ENCODE data around the gene NKD1. TPM values are rescaled to one million over a fixed set of nuclear protein-coding genes. Genes with fewer than 3 reads are reported as not detected.

NKD1 gene
- total and polyA plus RNA-seq, 9 donors: 2.5 to 72.1 (median 12.7) TPM

DNA sequence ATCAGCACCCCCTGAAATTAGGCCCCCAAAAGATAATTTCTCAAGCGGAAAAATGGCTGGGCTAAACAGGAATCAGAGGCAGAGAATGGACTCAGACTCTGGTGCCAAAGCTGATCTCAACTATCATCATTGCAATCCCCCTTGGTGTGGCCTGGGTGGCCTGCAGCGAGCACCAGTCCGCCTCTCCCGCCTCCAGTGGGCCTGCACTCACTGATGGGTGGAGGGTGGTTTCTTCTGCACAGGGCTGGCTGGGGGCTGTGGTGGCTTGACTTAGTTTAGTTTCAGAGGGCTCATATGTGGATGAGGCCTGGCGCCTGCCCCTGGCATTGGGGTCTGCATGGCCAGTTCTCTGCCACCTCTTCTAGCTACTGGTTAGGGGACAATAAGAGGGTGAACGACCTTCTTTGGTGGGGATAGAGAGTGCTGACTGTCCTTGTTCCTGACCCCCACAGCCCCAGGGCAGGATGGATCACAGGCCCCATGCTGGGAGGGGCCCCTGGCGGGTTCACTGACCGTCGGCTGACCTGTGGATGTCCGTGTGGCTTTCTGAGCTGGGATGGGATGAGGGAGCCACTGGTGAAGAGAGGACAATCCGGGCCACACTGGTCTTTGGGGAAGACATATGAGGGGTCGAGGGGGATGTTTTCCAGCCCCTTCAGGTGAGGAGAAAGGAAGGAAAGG is 70.2 kb downstream of the NKD1 start:
- H3K27me3 ChIP-seq: no peaks in the 10 kb centered on the region
- H3K4me3 ChIP-seq: no peak overlapping the region
- H3K27ac ChIP-seq: no peak overlapping the region
- DNase-seq: no peak
- no peaks in the 10 kb centered on the region for H3K9me3 ChIP-seq
- intact Hi-C loops (cut with DNase I): no loop called here
- H3K36me3 ChIP-seq: no peaks in the 10 kb centered on the region
- WGBS, 3 donors: 91 to 93% (median 91%) methylated on average over 12 of the region's 12 CpGs
- TF ChIP-seq POLR2A (IDR thresholded peaks at IDR 0.05): no peak
- TF ChIP-seq, protein P1, sequence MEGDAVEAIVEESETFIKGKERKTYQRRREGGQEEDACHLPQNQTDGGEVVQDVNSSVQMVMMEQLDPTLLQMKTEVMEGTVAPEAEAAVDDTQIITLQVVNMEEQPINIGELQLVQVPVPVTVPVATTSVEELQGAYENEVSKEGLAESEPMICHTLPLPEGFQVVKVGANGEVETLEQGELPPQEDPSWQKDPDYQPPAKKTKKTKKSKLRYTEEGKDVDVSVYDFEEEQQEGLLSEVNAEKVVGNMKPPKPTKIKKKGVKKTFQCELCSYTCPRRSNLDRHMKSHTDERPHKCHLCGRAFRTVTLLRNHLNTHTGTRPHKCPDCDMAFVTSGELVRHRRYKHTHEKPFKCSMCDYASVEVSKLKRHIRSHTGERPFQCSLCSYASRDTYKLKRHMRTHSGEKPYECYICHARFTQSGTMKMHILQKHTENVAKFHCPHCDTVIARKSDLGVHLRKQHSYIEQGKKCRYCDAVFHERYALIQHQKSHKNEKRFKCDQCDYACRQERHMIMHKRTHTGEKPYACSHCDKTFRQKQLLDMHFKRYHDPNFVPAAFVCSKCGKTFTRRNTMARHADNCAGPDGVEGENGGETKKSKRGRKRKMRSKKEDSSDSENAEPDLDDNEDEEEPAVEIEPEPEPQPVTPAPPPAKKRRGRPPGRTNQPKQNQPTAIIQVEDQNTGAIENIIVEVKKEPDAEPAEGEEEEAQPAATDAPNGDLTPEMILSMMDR (IDR thresholded peaks at IDR 0.05): no peak
- TF ChIP-seq EP300 (IDR thresholded peaks at IDR 0.05): no peak
- peaks cover 18% of the 10 kb centered on the region for H3K4me1 ChIP-seq (ENCODE audit: insufficient read depth)

DNA sequence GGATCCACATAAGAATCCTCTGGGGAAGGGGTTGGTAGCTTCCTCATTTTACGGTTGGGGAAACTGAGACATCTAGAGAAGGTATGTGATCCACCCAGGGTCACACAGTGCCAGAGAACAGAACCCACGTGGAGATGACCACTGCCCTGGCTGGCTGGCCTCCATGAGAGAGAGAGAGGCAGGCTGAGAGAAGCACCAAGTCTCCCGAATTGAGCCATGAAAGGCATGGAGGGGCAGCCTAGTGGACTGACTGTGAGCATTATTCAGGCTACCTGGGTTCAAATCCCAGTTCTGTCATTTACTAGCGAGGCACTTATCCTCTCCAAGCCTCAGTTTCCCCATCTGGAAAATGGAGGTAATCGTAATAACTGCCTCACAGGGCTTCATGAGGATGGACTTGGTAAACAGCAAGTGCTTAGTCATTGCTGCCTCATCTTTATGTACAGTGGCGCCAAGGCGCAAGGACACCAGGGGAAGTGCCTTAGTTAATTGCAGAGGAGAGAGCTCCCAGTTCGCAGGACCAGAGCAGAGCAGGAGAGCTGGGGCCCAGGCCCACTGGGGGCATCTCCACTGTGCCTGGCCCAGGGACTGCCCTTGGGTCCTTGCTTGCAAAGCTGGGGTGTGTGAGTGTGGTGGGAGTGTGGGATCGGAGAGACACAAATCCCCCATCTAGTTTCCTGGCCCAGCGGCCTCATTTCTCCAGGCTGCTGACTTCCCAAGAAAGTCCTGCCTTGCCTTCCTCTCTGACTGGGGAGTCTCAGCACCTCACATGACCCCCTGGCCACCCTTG is 71.7 kb downstream of the NKD1 start:
- DNase-seq: no peak
- intact Hi-C loops (cut with DNase I): no loop called here
- H3K27me3 ChIP-seq: no peaks in the 10 kb centered on the region
- TF ChIP-seq POLR2A (IDR thresholded peaks at IDR 0.05) (no peak), EP300 (IDR thresholded peaks at IDR 0.05) (no peak)
- TF ChIP-seq, protein P1 (IDR thresholded peaks at IDR 0.05): no peak
- H3K27ac ChIP-seq: no peak overlapping the region
- peaks cover 13% of the 10 kb centered on the region for H3K4me1 ChIP-seq (ENCODE audit: insufficient read depth)
- no peak overlapping the region for H3K4me3 ChIP-seq
- no peaks in the 10 kb centered on the region for H3K9me3 ChIP-seq
- no peaks in the 10 kb centered on the region for H3K36me3 ChIP-seq
- 89 to 97% (median 95%) methylated on average over 10 of the region's 10 CpGs for WGBS, 3 donors

GRCh38 chr16:50620646-50621451 is 72.7 kb downstream of the NKD1 start:
- no peaks in the 10 kb centered on the region for H3K9me3 ChIP-seq
- DNase-seq: no peak
- H3K4me3 ChIP-seq: no peak overlapping the region
- H3K36me3 ChIP-seq: no peaks in the 10 kb centered on the region
- peaks cover 8% of the 10 kb centered on the region for H3K4me1 ChIP-seq (ENCODE audit: insufficient read depth)
- WGBS, 3 donors: 85 to 86% (median 86%) methylated on average over 11 of the region's 11 CpGs
- H3K27me3 ChIP-seq: no peaks in the 10 kb centered on the region
- TF ChIP-seq, protein P1 (IDR thresholded peaks at IDR 0.05): no peak
- TF ChIP-seq POLR2A (IDR thresholded peaks at IDR 0.05) (no peak), EP300 (IDR thresholded peaks at IDR 0.05) (no peak)
- H3K27ac ChIP-seq: no peak overlapping the region
- intact Hi-C loops (cut with DNase I): no loop called here

GRCh38 chr16:50621452-50621792 is 73.2 kb downstream of the NKD1 start:
- no peaks in the 10 kb centered on the region for H3K9me3 ChIP-seq
- peaks cover 5% of the 10 kb centered on the region for H3K4me1 ChIP-seq (ENCODE audit: insufficient read depth)
- no peak overlapping the region for H3K4me3 ChIP-seq
- intact Hi-C loops (cut with DNase I): no loop called here
- H3K36me3 ChIP-seq: no peaks in the 10 kb centered on the region
- TF ChIP-seq POLR2A (IDR thresholded peaks at IDR 0.05) (no peak), EP300 (IDR thresholded peaks at IDR 0.05) (no peak)
- TF ChIP-seq, protein P1 (IDR thresholded peaks at IDR 0.05): no peak
- no peak overlapping the region for H3K27ac ChIP-seq
- DNase-seq: no peak
- no peaks in the 10 kb centered on the region for H3K27me3 ChIP-seq
- WGBS, 3 donors: 93 to 96% (median 96%) methylated on average over 9 of the region's 9 CpGs
